CD4-positive, alpha-beta T cell treated with Interleukin-17A for 1 hour (primary cell): ENCODE measurements around the gene PARD3B.

Experiments
- DNase-seq: peaks from one replicate; pipeline ENCODE4 v3.0.0-alpha.2; 2020

PARD3B gene

GRCh38 chr2:204972606-204973336 is 427.5 kb downstream of the PARD3B start:
- DNase-seq = no peak

GRCh38 chr2:204973616-204974015 is 428.3 kb downstream of the PARD3B start:
- no peak for DNase-seq

- no peak for DNase-seq
Measured at GRCh38 chr2:204974487-204974886, 429.2 kb downstream of the PARD3B start.

GRCh38 chr2:204977914-204978313 is 432.6 kb downstream of the PARD3B start:
- DNase-seq = no peak

- no peak for DNase-seq
Measured at GRCh38 chr2:204982303-204982702, 437.0 kb downstream of the PARD3B start.

GRCh38 chr2:204984518-204984917 is 439.2 kb downstream of the PARD3B start:
- DNase-seq = no peak

- no peak for DNase-seq
Measured at GRCh38 chr2:204986641-204987040, 441.4 kb downstream of the PARD3B start.

GRCh38 chr2:204988836-204989235 is 443.6 kb downstream of the PARD3B start:
- no peak for DNase-seq

- DNase-seq = no peak
Measured at GRCh38 chr2:204989877-204990276, 444.6 kb downstream of the PARD3B start.

- no peak for DNase-seq
Measured at GRCh38 chr2:205001300-205001966, 456.2 kb downstream of the PARD3B start.

GRCh38 chr2:205002390-205002789 is 457.1 kb downstream of the PARD3B start:
- DNase-seq = peak; percentile 28

GRCh38 chr2:205003288-205003687 is 458.0 kb downstream of the PARD3B start:
- no peak for DNase-seq

- DNase-seq = no peak
Measured at GRCh38 chr2:205010196-205010595, 464.9 kb downstream of the PARD3B start.

GRCh38 chr2:205011031-205011430 is 465.8 kb downstream of the PARD3B start:
- DNase-seq = no peak

- no peak for DNase-seq
Measured at GRCh38 chr2:205012961-205013360, 467.7 kb downstream of the PARD3B start.

- DNase-seq = no peak
Measured at GRCh38 chr2:205013586-205013985, 468.3 kb downstream of the PARD3B start.

GRCh38 chr2:205014201-205014600 is 468.9 kb downstream of the PARD3B start:
- DNase-seq = no peak

- no peak for DNase-seq
Measured at GRCh38 chr2:205017381-205017780, 472.1 kb downstream of the PARD3B start.

GRCh38 chr2:205017912-205018311 is 472.6 kb downstream of the PARD3B start:
- no peak for DNase-seq

- DNase-seq = no peak
Measured at GRCh38 chr2:205020673-205021072, 475.4 kb downstream of the PARD3B start.

- no peak for DNase-seq
Measured at GRCh38 chr2:205022841-205023240, 477.6 kb downstream of the PARD3B start.

- no peak for DNase-seq
Measured at GRCh38 chr2:205024822-205025518, 479.7 kb downstream of the PARD3B start.

- DNase-seq = no peak
Measured at GRCh38 chr2:205025580-205026240, 480.4 kb downstream of the PARD3B start.
